CD14-positive monocyte (primary cell): ENCODE measurements around the gene KCTD14. TPM values are rescaled to one million over a fixed set of nuclear protein-coding genes. Genes with fewer than 3 reads are reported as not detected.

ENCODE experiments used
- DNase-seq, 3 donors: peaks; one replicate each; pipeline ENCODE4 v3.0.0-alpha.2; 2011 to 2022
- H2AFZ ChIP-seq: 2 replicates; pipeline ENCODE4 v1.6.0; 2012; ENCODE audit warnings: mild to moderate bottlenecking, low read depth, low read length, inconsistent platforms; ENCODE audit not compliant: insufficient read depth, poor library complexity, severe bottlenecking
- H3K27ac ChIP-seq, 2 donors: 1 replicate in 1 of 2; 2 replicates in 1 of 2; pipeline ENCODE4 v1.5.1; 2012 to 2013; ENCODE audit warnings: low read length in 2 of 2, control low read depth in 1 of 2, inconsistent platforms in 1 of 2, low read depth in 1 of 2, mild to moderate bottlenecking in 1 of 2
- H3K27me3 ChIP-seq, 2 donors: one replicate each; pipeline versions ENCODE4 v1.6.0 to v1.6.1; 2011 to 2013; ENCODE audit warnings: low read length in 2 of 2; ENCODE audit not compliant: control insufficient read depth in 2 of 2, insufficient read depth in 2 of 2
- H3K36me3 ChIP-seq, 2 donors: replicated peaks in 1 of 2; 1 replicate in 1 of 2; 2 replicates in 1 of 2; pipeline versions ENCODE4 v1.5.1 to v1.6.1; 2012 to 2013; ENCODE audit warnings: low read length in 2 of 2, control low read depth in 1 of 2, inconsistent platforms in 1 of 2, mild to moderate bottlenecking in 1 of 2; ENCODE audit not compliant: insufficient read depth in 2 of 2, control insufficient read depth in 1 of 2
- H3K4me1 ChIP-seq, 2 donors: 1 replicate in 1 of 2; 2 replicates in 1 of 2; pipeline versions ENCODE4 v1.5.1 to v1.6.1; 2012 to 2013; ENCODE audit warnings: low read length in 2 of 2, control low read depth in 1 of 2, inconsistent platforms in 1 of 2, mild to moderate bottlenecking in 1 of 2, moderate library complexity in 1 of 2; ENCODE audit not compliant: insufficient read depth in 2 of 2, control insufficient read depth in 1 of 2
- H3K4me2 ChIP-seq: replicated peaks from 2 replicates; pipeline ENCODE3; 2012; ENCODE audit warnings: low read length, moderate library complexity, mild to moderate bottlenecking; ENCODE audit not compliant: poor library complexity, severe bottlenecking; ENCODE audit errors: extremely low read depth
- H3K4me3 ChIP-seq, 3 experiments: fragments of 200-600 bp in 1 of 3; sonication (generic) in 1 of 3; replicated peaks in 1 of 3; 1 replicate in 2 of 3; 2 replicates in 1 of 3; pipeline ENCODE4 v1.5.1; 2011 to 2013; ENCODE audit warnings: low read length in 3 of 3, mild to moderate bottlenecking in 3 of 3, control low read depth in 2 of 3, low read depth in 2 of 3, inconsistent platforms in 1 of 3, moderate library complexity in 1 of 3
- H3K79me2 ChIP-seq: 2 replicates; pipeline ENCODE4 v1.6.0; 2012; ENCODE audit warnings: mild to moderate bottlenecking, control low read depth, inconsistent platforms, low read length, moderate library complexity; ENCODE audit not compliant: insufficient read depth
- H3K9ac ChIP-seq: 2 replicates; pipeline ENCODE4 v1.6.0; 2017; ENCODE audit warnings: low read length, mild to moderate bottlenecking; ENCODE audit not compliant: insufficient read depth, poor library complexity, severe bottlenecking
- H3K9me3 ChIP-seq, 2 donors: replicated peaks in 1 of 2; 1 replicate in 1 of 2; 2 replicates in 1 of 2; pipeline versions ENCODE4 v1.5.1 to v1.6.1; 2012 to 2013; ENCODE audit warnings: low read length in 2 of 2, control low read depth in 1 of 2; ENCODE audit not compliant: control insufficient read depth in 1 of 2, insufficient read depth in 1 of 2
- H4K20me1 ChIP-seq: 2 replicates; pipeline ENCODE4 v1.6.0; 2012; ENCODE audit warnings: mild to moderate bottlenecking, low read length, control low read depth, moderate library complexity; ENCODE audit not compliant: insufficient read depth
- H3K27ac Mint-ChIP-seq, 7 donors: one replicate each; pipeline ENCODE4 v1.8.0; 2020; ENCODE audit warnings: mild to moderate bottlenecking in 7 of 7, mixed read lengths in 7 of 7, moderate library complexity in 6 of 7, inconsistent platforms in 2 of 7
- H3K27me3 Mint-ChIP-seq, 3 donors: one replicate each; pipeline ENCODE4 v1.8.0; 2021 to 2022; ENCODE audit warnings: low read depth in 3 of 3, mild to moderate bottlenecking in 3 of 3, mixed read lengths in 3 of 3, moderate library complexity in 3 of 3, inconsistent platforms in 1 of 3
- H3K36me3 Mint-ChIP-seq, 2 donors: one replicate each; pipeline ENCODE4 v1.8.0; 2020; ENCODE audit warnings: mixed read lengths in 2 of 2, inconsistent platforms in 1 of 2, mild to moderate bottlenecking in 1 of 2
- H3K4me1 Mint-ChIP-seq: one replicate; pipeline ENCODE4 v1.8.0; 2020; ENCODE audit warnings: mild to moderate bottlenecking, mixed read lengths
- H3K4me3 Mint-ChIP-seq, 2 donors: one replicate each; pipeline ENCODE4 v1.8.0; 2020; ENCODE audit warnings: mild to moderate bottlenecking in 2 of 2, mixed read lengths in 2 of 2, moderate library complexity in 1 of 2
- H3K9me3 Mint-ChIP-seq, 7 donors: one replicate each; pipeline ENCODE4 v1.8.0; 2020 to 2022; ENCODE audit warnings: mixed read lengths in 7 of 7, mild to moderate bottlenecking in 6 of 7, moderate library complexity in 6 of 7, inconsistent platforms in 2 of 7
- WGBS: methylation state at CpG from one replicate; pipeline ENCODE4 v1.1.5; 2013; ENCODE audit warnings: missing lambda C conversion rate; ENCODE audit not compliant: insufficient coverage; 5-methylcytosine and 5-hydroxymethylcytosine counted together
- intact Hi-C, 2 donors: fragments of 100-400 bp; cut with micrococcal nuclease; formaldehyde crosslinking; loops; one replicate each; pipeline versions ENCODE4 v1.15.0 to v1.15.1; 2023
- polyA plus RNA-seq, 3 donors: library from polyadenylated mRNA; depleted of rRNA in 1 of 3; unstranded in 2 of 3; stranded (reverse) in 1 of 3; fragments of 300-500 nt in 2 of 3; fragments of >200 nt in 1 of 3; fragmentation: Illumina TruSeq in 2 of 3; gene quantifications; 1 replicate in 2 of 3; 2 replicates in 1 of 3; pipeline ENCODE4 v1.2.3, GENCODE V29; 2012 to 2021
- TF ChIP-seq, protein P1 (sequence below): fragments of 200-600 bp; IDR thresholded peaks from one replicate; pipeline ENCODE4 v1.8.0; 2022; ENCODE audit warnings: antibody characterized with exemption, mild to moderate bottlenecking

KCTD14 gene
- polyA plus RNA-seq, 3 donors, result 0.14 to 0.33 (median 0.23) TPM

DNA sequence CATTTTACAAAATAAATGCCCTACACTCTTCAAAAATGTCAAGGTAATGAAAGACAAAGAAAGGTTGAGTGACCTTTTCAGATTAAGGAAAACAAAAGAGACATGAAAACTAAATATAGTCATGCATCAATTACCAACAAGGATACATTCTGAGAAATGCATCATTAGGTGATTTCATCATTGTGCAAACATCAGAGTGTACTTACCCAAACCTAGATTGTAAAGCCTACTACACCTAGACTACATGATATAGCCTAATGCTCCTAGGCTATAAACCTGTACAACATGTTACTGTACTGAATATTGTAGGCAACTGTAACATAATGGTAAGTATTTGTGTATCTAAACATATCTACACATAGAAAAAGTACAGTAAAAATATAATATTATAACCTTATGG is 55.3 kb downstream of the KCTD14 start:
- Mint-ChIP-seq H3K27ac (no peak overlapping the region), H3K4me3 (no peak overlapping the region), H3K9me3 (peaks cover 0 to 1% (median 0%) of the 10 kb centered on the region in 7 donors), H3K36me3 (peaks cover 45 to 48% of the 10 kb centered on the region in 2 donors), H3K4me1 (no peaks in the 10 kb centered on the region), H3K27me3 (peaks cover 0 to 3% (median 1%) of the 10 kb centered on the region in 3 donors)
- no peak overlapping the region for H3K27ac ChIP-seq
- no peak overlapping the region for H3K9ac ChIP-seq
- TF ChIP-seq, protein P1, sequence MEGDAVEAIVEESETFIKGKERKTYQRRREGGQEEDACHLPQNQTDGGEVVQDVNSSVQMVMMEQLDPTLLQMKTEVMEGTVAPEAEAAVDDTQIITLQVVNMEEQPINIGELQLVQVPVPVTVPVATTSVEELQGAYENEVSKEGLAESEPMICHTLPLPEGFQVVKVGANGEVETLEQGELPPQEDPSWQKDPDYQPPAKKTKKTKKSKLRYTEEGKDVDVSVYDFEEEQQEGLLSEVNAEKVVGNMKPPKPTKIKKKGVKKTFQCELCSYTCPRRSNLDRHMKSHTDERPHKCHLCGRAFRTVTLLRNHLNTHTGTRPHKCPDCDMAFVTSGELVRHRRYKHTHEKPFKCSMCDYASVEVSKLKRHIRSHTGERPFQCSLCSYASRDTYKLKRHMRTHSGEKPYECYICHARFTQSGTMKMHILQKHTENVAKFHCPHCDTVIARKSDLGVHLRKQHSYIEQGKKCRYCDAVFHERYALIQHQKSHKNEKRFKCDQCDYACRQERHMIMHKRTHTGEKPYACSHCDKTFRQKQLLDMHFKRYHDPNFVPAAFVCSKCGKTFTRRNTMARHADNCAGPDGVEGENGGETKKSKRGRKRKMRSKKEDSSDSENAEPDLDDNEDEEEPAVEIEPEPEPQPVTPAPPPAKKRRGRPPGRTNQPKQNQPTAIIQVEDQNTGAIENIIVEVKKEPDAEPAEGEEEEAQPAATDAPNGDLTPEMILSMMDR, result no peak
- H3K9me3 ChIP-seq, result no peaks in the 10 kb centered on the region
- H4K20me1 ChIP-seq, result no peaks in the 10 kb centered on the region
- intact Hi-C loops, result no loop called here
- no peak for DNase-seq
- H3K4me1 ChIP-seq, result no peaks in the 10 kb centered on the region
- no peaks in the 10 kb centered on the region for H3K27me3 ChIP-seq
- H3K4me2 ChIP-seq, result no peak overlapping the region
- no peak overlapping the region for H3K4me3 ChIP-seq
- H2AFZ ChIP-seq, result no peak overlapping the region
- H3K36me3 ChIP-seq, result peaks cover 13 to 42% of the 10 kb centered on the region in 2 donors
- no peaks in the 10 kb centered on the region for H3K79me2 ChIP-seq

DNA sequence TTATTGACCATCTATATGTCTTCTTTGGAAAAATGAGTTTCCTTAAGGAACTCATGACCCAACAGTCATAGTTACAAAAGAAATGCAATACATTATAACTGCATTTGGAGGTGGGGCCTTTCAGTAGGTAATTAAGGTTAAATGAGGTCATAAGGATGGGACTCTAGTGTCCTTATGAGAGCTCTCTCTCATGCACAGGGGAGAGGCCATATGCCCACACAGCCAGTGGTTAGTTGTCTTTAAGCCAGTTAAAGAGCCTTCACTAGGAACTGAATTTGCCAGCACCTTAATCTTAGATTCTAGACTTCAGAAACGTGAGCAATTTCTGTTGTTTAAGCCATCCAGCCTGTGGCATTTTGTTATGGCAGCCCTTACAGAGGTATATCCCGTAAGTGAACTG is 56.0 kb downstream of the KCTD14 start:
- H3K27ac Mint-ChIP-seq, result no peak overlapping the region
- H3K27ac ChIP-seq, result no peak overlapping the region
- H3K4me1 Mint-ChIP-seq, result no peaks in the 10 kb centered on the region
- H3K27me3 Mint-ChIP-seq, result peaks cover 0 to 3% (median 0%) of the 10 kb centered on the region in 3 donors
- no peaks in the 10 kb centered on the region for H3K9me3 ChIP-seq
- no peak overlapping the region for H3K9ac ChIP-seq
- peaks cover 12 to 48% of the 10 kb centered on the region in 2 donors for H3K36me3 ChIP-seq
- intact Hi-C loops, result no loop called here
- no peaks in the 10 kb centered on the region for H3K4me1 ChIP-seq
- H3K4me3 ChIP-seq, result no peak overlapping the region
- DNase-seq, result no peak
- no CpG with 5 or more reads among the region's 2 CpGs for WGBS
- TF ChIP-seq, protein P1, result no peak
- peaks cover 44 to 48% of the 10 kb centered on the region in 2 donors for H3K36me3 Mint-ChIP-seq
- H3K79me2 ChIP-seq, result no peaks in the 10 kb centered on the region
- no peak overlapping the region for H2AFZ ChIP-seq
- H3K4me3 Mint-ChIP-seq, result no peak overlapping the region
- peaks cover 0 to 1% (median 0%) of the 10 kb centered on the region in 7 donors for H3K9me3 Mint-ChIP-seq
- no peak overlapping the region for H3K4me2 ChIP-seq
- H3K27me3 ChIP-seq, result no peaks in the 10 kb centered on the region
- no peaks in the 10 kb centered on the region for H4K20me1 ChIP-seq
